MCF 10A (cell line): ENCODE measurements around the gene MUC2. TPM values are rescaled to one million over a fixed set of nuclear protein-coding genes. Genes with fewer than 3 reads are reported as not detected.

Experiments
- BruUV-seq: library from RNA; stranded (reverse); fragments of 400-500 nt; replicated peaks from 2 replicates; lab custom pipeline; 2021; lab: Mats Ljungman, UMichigan
- CTCF ChIA-PET: fragments of 300-600 bp; sonication (Branson Sonifier 250); formaldehyde crosslinking; extraction: SDS; loops from one replicate; lab custom pipeline; 2021; ENCODE audit warnings: antibody characterized with exemption, inconsistent platforms; lab: Yijun Ruan, JAX
- POLR2A ChIA-PET: fragments of 300-600, 350-650 bp; sonication (Branson Sonifier 250); formaldehyde crosslinking; extraction: SDS; loops from one replicate; lab custom pipeline; 2020; ENCODE audit warnings: antibody characterized with exemption, inconsistent platforms; lab: Yijun Ruan, JAX
- DNase-seq: peaks from one replicate; pipeline ENCODE4 v3.0.0-alpha.2; 2018; ENCODE audit not compliant: unreplicated experiment
- H3K27ac Mint-ChIP-seq: one replicate; pipeline ENCODE4 v1.8.0; 2022; ENCODE audit warnings: mild to moderate bottlenecking, low read depth, mixed read lengths; ENCODE audit not compliant: unreplicated experiment
- H3K27me3 Mint-ChIP-seq: one replicate; pipeline ENCODE4 v1.8.0; 2022; ENCODE audit warnings: mixed read lengths; ENCODE audit not compliant: insufficient read depth, unreplicated experiment
- H3K36me3 Mint-ChIP-seq: one replicate; pipeline ENCODE4 v1.8.0; 2022; ENCODE audit warnings: mild to moderate bottlenecking, moderate library complexity, mixed read lengths; ENCODE audit not compliant: insufficient read depth, unreplicated experiment
- H3K4me1 Mint-ChIP-seq: one replicate; pipeline ENCODE4 v1.8.0; 2022; ENCODE audit warnings: mixed read lengths; ENCODE audit not compliant: insufficient read depth, unreplicated experiment
- H3K4me3 Mint-ChIP-seq: one replicate; pipeline ENCODE4 v1.8.0; 2022; ENCODE audit warnings: mild to moderate bottlenecking, moderate library complexity, mixed read lengths; ENCODE audit not compliant: unreplicated experiment
- H3K9me3 Mint-ChIP-seq: one replicate; pipeline ENCODE4 v1.8.0; 2022; ENCODE audit warnings: mixed read lengths; ENCODE audit not compliant: unreplicated experiment
- intact Hi-C: fragments of 100-400 bp; cut with micrococcal nuclease; formaldehyde crosslinking; loops from 2 replicates; pipeline ENCODE4 v1.14.1; 2022
- total RNA-seq: library from RNA; stranded (reverse); gene quantifications from 2 replicates; pipeline ENCODE4 v1.2.3, GENCODE V29; 2022
- TF ChIP-seq, protein P1 (sequence below): fragments of 200-600 bp; IDR thresholded peaks from one replicate; pipeline ENCODE4 v1.8.0; 2022; ENCODE audit warnings: antibody characterized with exemption, mild to moderate bottlenecking; ENCODE audit not compliant: unreplicated experiment

Gene MUC2
- total RNA-seq, 1 experiment from 2014 or later = 0.02 TPM

DNA sequence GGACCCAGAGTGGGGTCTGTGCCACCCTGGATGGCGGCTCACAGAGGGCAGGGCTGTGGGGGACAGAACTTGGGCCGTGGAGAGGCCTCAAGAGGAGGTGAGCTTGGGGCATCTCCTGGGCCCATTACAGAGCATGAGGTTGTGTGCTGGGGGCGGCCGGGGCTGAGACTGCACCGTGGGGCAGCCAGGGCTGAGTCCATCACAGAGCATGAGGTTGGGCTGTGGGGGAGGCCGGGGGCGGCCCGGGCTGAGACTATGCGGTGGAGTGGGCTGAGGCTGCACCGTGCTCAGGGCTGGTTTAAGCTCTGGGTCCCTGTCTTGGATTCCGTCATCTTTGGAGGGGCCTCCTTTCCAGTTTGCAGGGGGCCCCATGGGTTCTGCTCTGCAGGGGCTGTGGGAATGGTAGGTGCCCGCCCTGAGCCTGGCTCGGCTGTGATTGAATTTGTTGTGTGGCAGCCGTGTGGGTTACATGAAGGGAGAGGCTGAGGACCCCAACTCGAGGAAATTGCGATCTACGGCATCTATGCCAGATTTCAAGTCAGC is 45.0 kb downstream of the MUC2 start:
- intact Hi-C loops = loop anchor here (10.0 kb wide), 1 partner anchor 85 kb away; no protein-coding TSS in a partner anchor
- DNase-seq = no peak
- H3K9me3 Mint-ChIP-seq = peaks cover 8% of the 10 kb centered on the region
- ChIA-PET POLR2A (no interaction called here), CTCF (no interaction called here)
- H3K36me3 Mint-ChIP-seq = no peaks in the 10 kb centered on the region
- TF ChIP-seq, protein P1, sequence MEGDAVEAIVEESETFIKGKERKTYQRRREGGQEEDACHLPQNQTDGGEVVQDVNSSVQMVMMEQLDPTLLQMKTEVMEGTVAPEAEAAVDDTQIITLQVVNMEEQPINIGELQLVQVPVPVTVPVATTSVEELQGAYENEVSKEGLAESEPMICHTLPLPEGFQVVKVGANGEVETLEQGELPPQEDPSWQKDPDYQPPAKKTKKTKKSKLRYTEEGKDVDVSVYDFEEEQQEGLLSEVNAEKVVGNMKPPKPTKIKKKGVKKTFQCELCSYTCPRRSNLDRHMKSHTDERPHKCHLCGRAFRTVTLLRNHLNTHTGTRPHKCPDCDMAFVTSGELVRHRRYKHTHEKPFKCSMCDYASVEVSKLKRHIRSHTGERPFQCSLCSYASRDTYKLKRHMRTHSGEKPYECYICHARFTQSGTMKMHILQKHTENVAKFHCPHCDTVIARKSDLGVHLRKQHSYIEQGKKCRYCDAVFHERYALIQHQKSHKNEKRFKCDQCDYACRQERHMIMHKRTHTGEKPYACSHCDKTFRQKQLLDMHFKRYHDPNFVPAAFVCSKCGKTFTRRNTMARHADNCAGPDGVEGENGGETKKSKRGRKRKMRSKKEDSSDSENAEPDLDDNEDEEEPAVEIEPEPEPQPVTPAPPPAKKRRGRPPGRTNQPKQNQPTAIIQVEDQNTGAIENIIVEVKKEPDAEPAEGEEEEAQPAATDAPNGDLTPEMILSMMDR = no peak
- H3K4me3 Mint-ChIP-seq = no peak overlapping the region
- H3K4me1 Mint-ChIP-seq = peaks cover 4% of the 10 kb centered on the region
- no TSS peak for BruUV-seq
- peaks cover 50% of the 10 kb centered on the region for H3K27me3 Mint-ChIP-seq
- H3K27ac Mint-ChIP-seq = no peak overlapping the region

GRCh38 chr11:1120532-1121330 is 46.1 kb downstream of the MUC2 start:
- no peaks in the 10 kb centered on the region for H3K36me3 Mint-ChIP-seq
- H3K9me3 Mint-ChIP-seq = peaks cover 18% of the 10 kb centered on the region
- no peak overlapping the region for H3K27ac Mint-ChIP-seq
- intact Hi-C loops = no loop called here
- no peaks in the 10 kb centered on the region for H3K4me1 Mint-ChIP-seq
- no TSS peak for BruUV-seq
- TF ChIP-seq, protein P1 = no peak
- peaks cover 52% of the 10 kb centered on the region for H3K27me3 Mint-ChIP-seq
- no peak overlapping the region for H3K4me3 Mint-ChIP-seq
- no peak for DNase-seq
- ChIA-PET POLR2A (no interaction called here), CTCF (no interaction called here)

GRCh38 chr11:1121331-1121812 is 46.7 kb downstream of the MUC2 start:
- Mint-ChIP-seq H3K9me3 (peaks cover 18% of the 10 kb centered on the region), H3K36me3 (no peaks in the 10 kb centered on the region), H3K27me3 (peaks cover 50% of the 10 kb centered on the region), H3K27ac (no peak overlapping the region), H3K4me1 (no peaks in the 10 kb centered on the region), H3K4me3 (no peak overlapping the region)
- DNase-seq = no peak
- no TSS peak for BruUV-seq
- intact Hi-C loops = no loop called here
- ChIA-PET POLR2A (no interaction called here), CTCF (interaction anchor here (0.5 kb wide), 1 partner anchor 70 kb away, joined by 4 read pairs; no protein-coding TSS in a partner anchor)
- TF ChIP-seq, protein P1 = no peak
